Loucy (cell line): ENCODE data around the gene BNIP3.

Source experiments
- H2AFZ ChIP-seq: fragments of 200-600 bp; sonication (generic); 2 replicates; pipeline ENCODE4 v1.6.0; 2016; ENCODE audit warnings: antibody characterized with exemption, mild to moderate bottlenecking, low read length, moderate library complexity
- H3F3A ChIP-seq: fragments of 200-600 bp; 2 replicates; pipeline ENCODE4 v1.6.0; 2016; ENCODE audit warnings: antibody characterized with exemption, low read depth, mild to moderate bottlenecking
- H3K27me3 ChIP-seq: fragments of 200-600 bp; sonication (generic); 2 replicates; pipeline ENCODE4 v1.6.1; 2014; ENCODE audit warnings: low read length, mild to moderate bottlenecking; ENCODE audit not compliant: insufficient read depth, poor library complexity, severe bottlenecking
- H3K36me3 ChIP-seq: fragments of 200-600 bp; sonication (generic); 2 replicates; pipeline ENCODE4 v1.6.1; 2016; ENCODE audit warnings: low read length; ENCODE audit not compliant: insufficient read depth
- H3K4me1 ChIP-seq: fragments of 200-600 bp; sonication (generic); 2 replicates; pipeline ENCODE4 v1.5.1; 2014; ENCODE audit warnings: low read length, mild to moderate bottlenecking; ENCODE audit not compliant: insufficient read depth, poor library complexity, severe bottlenecking
- H3K4me2 ChIP-seq: fragments of 200-600 bp; sonication (generic); 2 replicates; pipeline ENCODE4 v1.6.0; 2014; ENCODE audit warnings: antibody characterized with exemption, low read length, low read depth, mild to moderate bottlenecking; ENCODE audit not compliant: poor library complexity, severe bottlenecking
- H3K4me3 ChIP-seq: fragments of 200-600 bp; sonication (generic); 2 replicates; pipeline ENCODE4 v1.5.1; 2014; ENCODE audit warnings: low read length, mild to moderate bottlenecking, mixed read lengths; ENCODE audit not compliant: poor library complexity, severe bottlenecking
- H3K79me2 ChIP-seq: fragments of 200-600 bp; sonication (generic); 2 replicates; pipeline ENCODE4 v1.6.1; 2014; ENCODE audit warnings: low read length; ENCODE audit not compliant: insufficient read depth
- H3K9ac ChIP-seq: fragments of 200-600 bp; sonication (generic); 2 replicates; pipeline ENCODE4 v1.6.0; 2014; ENCODE audit warnings: mild to moderate bottlenecking, low read depth, low read length, moderate library complexity; ENCODE audit not compliant: poor library complexity, severe bottlenecking
- H3K9me2 ChIP-seq: fragments of 200-600 bp; sonication (generic); replicated peaks from 2 replicates; pipeline ENCODE4 v1.6.1; 2016; ENCODE audit warnings: low read depth, low read length, mixed read lengths
- H3K9me3 ChIP-seq: fragments of 200-600 bp; sonication (generic); 2 replicates; pipeline ENCODE4 v1.6.1; 2014; ENCODE audit warnings: mild to moderate bottlenecking, antibody characterized with exemption, low read length, low read depth; ENCODE audit not compliant: insufficient read depth
- H4K20me1 ChIP-seq: fragments of 200-600 bp; sonication (generic); 2 replicates; pipeline ENCODE4 v1.6.0; 2014; ENCODE audit warnings: antibody characterized with exemption, low read length, mild to moderate bottlenecking; ENCODE audit not compliant: insufficient read depth, poor library complexity, severe bottlenecking
- EZH2phosphoT487 ChIP-seq: fragments of 200-600 bp; IDR thresholded peaks from 2 replicates; pipeline ENCODE4 v1.6.1; 2018; ENCODE audit warnings: antibody characterized with exemption, mild to moderate bottlenecking, moderate library complexity, borderline replicate concordance
- TF ChIP-seq, protein P1 (sequence below): fragments of 200-600 bp; sonication (generic); conservative IDR thresholded peaks from 2 replicates; pipeline ENCODE4 v1.5.1; 2014; ENCODE audit warnings: mild to moderate bottlenecking, antibody characterized with exemption, low read length

The BNIP3 gene

DNA sequence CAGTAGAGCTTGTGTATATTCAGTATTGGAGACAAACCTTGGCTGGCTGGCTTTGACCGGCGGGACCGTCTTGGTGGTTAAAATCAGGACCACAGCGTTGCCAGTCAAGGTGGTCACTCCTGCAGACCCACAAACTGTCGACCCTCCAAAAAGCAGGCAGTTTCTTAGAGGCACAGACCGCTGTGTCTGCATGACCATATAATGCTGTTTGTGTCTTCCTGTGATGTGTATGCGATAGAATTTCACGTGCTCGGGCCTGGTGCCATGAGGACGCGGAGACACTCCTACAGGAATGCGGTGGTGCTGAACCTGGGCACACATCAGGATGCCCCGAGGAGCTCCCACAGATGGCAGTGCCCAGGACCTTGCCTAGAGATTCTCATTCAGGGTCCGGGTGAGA, 34.8 kb downstream of the BNIP3 start:
- H3K9me2 ChIP-seq = no peaks in the 10 kb centered on the region
- H3K9me3 ChIP-seq = no peaks in the 10 kb centered on the region
- peaks cover 93% of the 10 kb centered on the region; the same call in 1 of the 2 replicates for H3K36me3 ChIP-seq
- H3K4me3 ChIP-seq = no peak overlapping the region
- TF ChIP-seq, protein P1, sequence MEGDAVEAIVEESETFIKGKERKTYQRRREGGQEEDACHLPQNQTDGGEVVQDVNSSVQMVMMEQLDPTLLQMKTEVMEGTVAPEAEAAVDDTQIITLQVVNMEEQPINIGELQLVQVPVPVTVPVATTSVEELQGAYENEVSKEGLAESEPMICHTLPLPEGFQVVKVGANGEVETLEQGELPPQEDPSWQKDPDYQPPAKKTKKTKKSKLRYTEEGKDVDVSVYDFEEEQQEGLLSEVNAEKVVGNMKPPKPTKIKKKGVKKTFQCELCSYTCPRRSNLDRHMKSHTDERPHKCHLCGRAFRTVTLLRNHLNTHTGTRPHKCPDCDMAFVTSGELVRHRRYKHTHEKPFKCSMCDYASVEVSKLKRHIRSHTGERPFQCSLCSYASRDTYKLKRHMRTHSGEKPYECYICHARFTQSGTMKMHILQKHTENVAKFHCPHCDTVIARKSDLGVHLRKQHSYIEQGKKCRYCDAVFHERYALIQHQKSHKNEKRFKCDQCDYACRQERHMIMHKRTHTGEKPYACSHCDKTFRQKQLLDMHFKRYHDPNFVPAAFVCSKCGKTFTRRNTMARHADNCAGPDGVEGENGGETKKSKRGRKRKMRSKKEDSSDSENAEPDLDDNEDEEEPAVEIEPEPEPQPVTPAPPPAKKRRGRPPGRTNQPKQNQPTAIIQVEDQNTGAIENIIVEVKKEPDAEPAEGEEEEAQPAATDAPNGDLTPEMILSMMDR = no peak
- no peak for TF ChIP-seq EZH2phosphoT487
- no peaks in the 10 kb centered on the region for H3F3A ChIP-seq
- H3K79me2 ChIP-seq = peaks cover 5% of the 10 kb centered on the region; the same call in 1 of the 2 replicates
- no peak overlapping the region for H3K9ac ChIP-seq
- H3K27me3 ChIP-seq = no peaks in the 10 kb centered on the region
- H3K4me2 ChIP-seq = no peak overlapping the region
- no peaks in the 10 kb centered on the region for H3K4me1 ChIP-seq
- no peak overlapping the region for H2AFZ ChIP-seq
- no peaks in the 10 kb centered on the region for H4K20me1 ChIP-seq

DNA sequence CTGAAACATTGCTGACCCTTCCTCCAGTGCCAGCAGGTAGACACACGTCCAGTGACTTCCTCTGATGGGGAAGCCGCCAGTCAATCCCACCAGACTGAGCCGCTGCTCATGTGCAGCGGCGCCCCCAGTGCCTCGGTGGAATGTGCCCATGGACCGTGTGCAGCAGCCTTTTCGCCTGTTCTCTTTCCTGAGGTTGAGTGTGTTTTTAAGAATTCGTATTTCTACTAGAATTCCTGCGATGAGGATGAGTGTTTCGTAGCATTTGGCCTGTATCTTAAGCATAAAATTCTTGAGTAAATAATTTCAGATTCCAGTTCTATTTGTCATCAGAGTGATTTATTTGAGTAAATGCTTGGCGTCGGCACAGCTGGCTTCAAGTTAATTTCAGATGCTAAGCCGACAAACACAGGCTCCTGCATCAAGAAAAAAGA, 35.4 kb downstream of the BNIP3 start:
- Histone ChIP-seq H3K9me2 (no peaks in the 10 kb centered on the region), H3K4me1 (no peaks in the 10 kb centered on the region), H3K9me3 (no peaks in the 10 kb centered on the region), H3K9ac (no peak overlapping the region), H3K36me3 (peaks cover 93% of the 10 kb centered on the region; the same call in 1 of the 2 replicates), H2AFZ (no peak overlapping the region), H3K4me3 (no peak overlapping the region), H3K4me2 (no peak overlapping the region), H4K20me1 (no peaks in the 10 kb centered on the region), H3K27me3 (no peaks in the 10 kb centered on the region), H3K79me2 (peaks cover 5% of the 10 kb centered on the region; the same call in 1 of the 2 replicates), H3F3A (no peaks in the 10 kb centered on the region)
- TF ChIP-seq EZH2phosphoT487 = no peak
- TF ChIP-seq, protein P1 = no peak

DNA sequence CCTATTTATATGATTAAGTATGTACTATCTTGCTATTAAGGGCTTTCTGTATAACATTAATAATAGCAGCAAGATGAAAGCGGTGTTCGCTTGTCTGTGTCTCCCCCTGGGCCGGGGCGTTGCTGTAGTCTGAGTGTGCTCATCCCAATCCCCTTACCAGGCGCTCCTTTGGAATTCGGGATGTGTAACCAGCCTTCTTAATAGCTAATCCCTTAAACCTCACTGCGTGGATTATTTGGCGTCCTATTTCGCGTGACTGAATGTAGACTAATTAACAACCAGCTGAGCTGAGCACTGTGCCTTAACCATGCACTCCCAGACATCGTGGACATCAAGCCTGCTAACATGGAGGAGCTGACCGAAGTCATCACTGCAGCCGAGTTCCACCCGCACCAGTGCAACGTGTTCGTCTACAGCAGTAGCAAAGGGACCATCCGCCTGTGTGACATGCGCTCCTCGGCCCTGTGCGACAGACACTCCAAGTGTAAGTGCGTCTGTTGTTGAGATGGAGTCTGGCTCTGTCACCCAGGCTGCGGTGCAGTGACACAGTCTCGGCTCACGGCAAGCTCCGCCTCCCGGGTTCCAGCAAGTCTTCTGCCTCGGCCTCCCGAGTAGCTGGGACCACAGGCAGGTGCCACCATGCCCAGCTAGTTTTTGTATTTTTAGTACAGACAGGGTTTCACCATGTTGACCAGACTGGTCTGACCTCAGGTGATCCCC, 36.6 kb downstream of the BNIP3 start:
- TF ChIP-seq, protein P1 = no peak
- TF ChIP-seq EZH2phosphoT487 = no peak

More for the DNA sequence above, 36.6 kb downstream of the BNIP3 start:
- no peaks in the 10 kb centered on the region for H3K4me1 ChIP-seq
- H3K4me3 ChIP-seq = no peak overlapping the region
- no peak overlapping the region for H3K9ac ChIP-seq
- no peak overlapping the region for H3K4me2 ChIP-seq
- H3K27me3 ChIP-seq = no peaks in the 10 kb centered on the region
- no peaks in the 10 kb centered on the region for H3K9me3 ChIP-seq
- H2AFZ ChIP-seq = no peak overlapping the region
- no peaks in the 10 kb centered on the region for H3K9me2 ChIP-seq
- H4K20me1 ChIP-seq = peaks cover 1% of the 10 kb centered on the region
- peaks cover 5% of the 10 kb centered on the region; the same call in 1 of the 2 replicates for H3K79me2 ChIP-seq
- H3K36me3 ChIP-seq = peaks cover 93% of the 10 kb centered on the region; the same call in 1 of the 2 replicates
- no peaks in the 10 kb centered on the region for H3F3A ChIP-seq
